ENCODE results near the gene EYS. TPM values are rescaled to one million over a fixed set of nuclear protein-coding genes. Genes with fewer than 3 reads are reported as not detected.

Gene EYS
- total and polyA plus RNA-seq, 4 donors, result 0.53 to 4.5 (median 2.4) TPM

DNA sequence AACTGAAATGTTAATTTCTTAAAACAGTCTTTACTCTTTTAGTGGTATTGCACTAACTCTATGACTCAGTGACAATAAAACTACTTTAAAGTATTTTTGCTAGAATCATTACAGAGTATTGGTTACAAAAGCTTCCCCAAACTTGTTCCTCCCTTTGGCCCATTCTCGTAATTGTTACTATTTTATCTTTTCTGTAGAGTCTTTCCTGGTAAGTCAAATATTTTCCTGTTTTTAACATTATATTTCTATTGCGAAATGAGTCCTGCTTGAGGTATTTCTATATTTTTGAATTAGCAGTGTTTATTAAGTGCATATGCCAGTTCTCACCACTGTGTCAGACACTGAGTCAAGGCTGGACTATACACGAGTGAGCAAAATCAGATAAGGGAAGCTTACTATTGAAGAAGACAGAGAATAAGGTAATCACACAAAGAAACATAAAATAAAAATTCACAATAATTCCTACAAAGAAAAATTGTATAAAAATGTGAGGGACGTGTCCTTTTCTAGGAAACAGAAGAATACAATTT lies 970.5 kb downstream of the EYS start:
- Histone ChIP-seq H3K27ac (ENCODE audit: low read depth, low read length) (no peak overlapping the region), H3K27me3 (ENCODE audit: control insufficient read depth, insufficient read depth, low read length) (no peaks in the 10 kb centered on the region), H3K36me3 (ENCODE audit: control insufficient read depth, insufficient read depth, low read length) (no peaks in the 10 kb centered on the region), H3K4me1 (ENCODE audit: control insufficient read depth, insufficient read depth, low read length) (no peaks in the 10 kb centered on the region), H3K4me3 (ENCODE audit: low read depth, low read length) (no peak overlapping the region), H3K9me3 (ENCODE audit: control insufficient read depth, insufficient read depth, low read length) (no peaks in the 10 kb centered on the region)
- whole genome bisulfite sequencing (ENCODE audit: insufficient coverage), result no CpG with 5 or more reads among the region's 4 CpGs
- no peak for DNase-seq (ENCODE audit: low read depth in 4 of 6, low spot score in 6 of 6)

DNA sequence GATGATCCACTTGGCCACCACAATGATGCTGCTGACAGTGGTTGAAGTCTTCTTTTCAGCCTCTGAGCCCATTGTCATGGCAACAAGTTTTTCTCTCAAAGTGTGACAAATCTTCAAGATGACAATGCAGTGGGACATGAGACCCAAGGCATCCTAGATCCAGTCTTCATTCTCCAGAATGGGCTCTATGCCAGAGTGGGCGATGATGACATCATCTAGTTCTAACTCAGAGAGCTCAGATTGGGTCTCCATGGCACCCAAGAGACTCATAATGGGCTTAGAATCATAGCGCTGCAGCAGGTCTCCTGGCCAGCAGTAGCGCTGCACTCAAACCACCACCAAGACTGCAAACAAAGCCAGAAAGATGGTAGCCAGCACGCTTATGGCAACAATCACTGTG lies 973.6 kb downstream of the EYS start:
- Histone ChIP-seq H3K27me3 (ENCODE audit: control insufficient read depth, insufficient read depth, low read length) (no peaks in the 10 kb centered on the region), H3K27ac (ENCODE audit: low read depth, low read length) (no peak overlapping the region), H3K4me1 (ENCODE audit: control insufficient read depth, insufficient read depth, low read length) (no peaks in the 10 kb centered on the region), H3K9me3 (ENCODE audit: control insufficient read depth, insufficient read depth, low read length) (no peaks in the 10 kb centered on the region), H3K4me3 (ENCODE audit: low read depth, low read length) (no peak overlapping the region), H3K36me3 (ENCODE audit: control insufficient read depth, insufficient read depth, low read length) (no peaks in the 10 kb centered on the region)
- WGBS (ENCODE audit: insufficient coverage), result 95% methylated on average over 4 of the region's 4 CpGs
- DNase-seq (ENCODE audit: low read depth in 4 of 6, low spot score in 6 of 6), result no peak

DNA sequence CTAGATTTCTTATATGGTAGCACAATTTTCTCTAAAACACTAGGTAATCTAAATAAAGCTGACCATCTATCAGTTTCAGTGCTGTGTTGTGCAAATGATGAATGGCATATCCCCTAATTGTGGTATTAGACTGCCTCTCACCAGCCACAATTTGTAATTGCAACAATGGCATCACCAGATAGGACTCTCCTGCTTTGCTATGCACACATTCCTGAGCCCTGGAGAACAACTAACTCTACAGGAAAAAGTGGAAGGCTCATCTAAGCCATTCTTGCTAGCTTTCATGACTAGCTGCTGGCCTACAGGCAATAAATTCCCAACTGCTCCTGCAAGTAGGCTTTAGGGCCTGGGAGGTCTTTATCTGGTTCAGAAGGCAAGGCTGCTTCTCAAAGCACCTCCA lies 974.1 kb downstream of the EYS start:
- no peak for DNase-seq (ENCODE audit: low read depth in 4 of 6, low spot score in 6 of 6)
- Histone ChIP-seq H3K27ac (ENCODE audit: low read depth, low read length) (no peak overlapping the region), H3K4me3 (ENCODE audit: low read depth, low read length) (no peak overlapping the region), H3K27me3 (ENCODE audit: control insufficient read depth, insufficient read depth, low read length) (no peaks in the 10 kb centered on the region), H3K4me1 (ENCODE audit: control insufficient read depth, insufficient read depth, low read length) (no peaks in the 10 kb centered on the region), H3K9me3 (ENCODE audit: control insufficient read depth, insufficient read depth, low read length) (no peaks in the 10 kb centered on the region), H3K36me3 (ENCODE audit: control insufficient read depth, insufficient read depth, low read length) (no peaks in the 10 kb centered on the region)

DNA sequence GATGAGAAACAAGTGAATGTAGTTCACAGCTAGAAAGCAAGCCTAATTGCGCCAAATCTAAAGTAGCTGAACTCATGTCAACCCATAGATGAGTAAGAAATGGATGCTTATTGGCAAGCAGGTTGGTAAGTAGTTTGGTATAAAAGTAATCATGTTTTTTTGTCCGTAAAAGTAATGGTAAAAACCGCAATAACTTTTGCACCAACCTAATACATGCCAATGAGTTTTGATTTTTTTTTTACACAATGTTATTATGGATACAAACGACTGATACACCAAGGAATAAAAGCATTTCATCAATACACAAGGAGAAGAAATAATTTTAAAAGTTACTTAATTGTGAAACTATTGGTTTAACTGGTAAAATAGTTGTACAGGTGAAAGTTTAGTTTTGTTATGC lies 977.5 kb downstream of the EYS start:
- Histone ChIP-seq H3K36me3 (ENCODE audit: control insufficient read depth, insufficient read depth, low read length) (no peaks in the 10 kb centered on the region), H3K27ac (ENCODE audit: low read depth, low read length) (no peak overlapping the region), H3K4me1 (ENCODE audit: control insufficient read depth, insufficient read depth, low read length) (no peaks in the 10 kb centered on the region), H3K9me3 (ENCODE audit: control insufficient read depth, insufficient read depth, low read length) (no peaks in the 10 kb centered on the region), H3K4me3 (ENCODE audit: low read depth, low read length) (no peak overlapping the region), H3K27me3 (ENCODE audit: control insufficient read depth, insufficient read depth, low read length) (no peaks in the 10 kb centered on the region)
- DNase-seq (ENCODE audit: low read depth in 4 of 6, low spot score in 6 of 6), result no peak
- no CpG with 5 or more reads among the region's 4 CpGs for WGBS (ENCODE audit: insufficient coverage)

DNA sequence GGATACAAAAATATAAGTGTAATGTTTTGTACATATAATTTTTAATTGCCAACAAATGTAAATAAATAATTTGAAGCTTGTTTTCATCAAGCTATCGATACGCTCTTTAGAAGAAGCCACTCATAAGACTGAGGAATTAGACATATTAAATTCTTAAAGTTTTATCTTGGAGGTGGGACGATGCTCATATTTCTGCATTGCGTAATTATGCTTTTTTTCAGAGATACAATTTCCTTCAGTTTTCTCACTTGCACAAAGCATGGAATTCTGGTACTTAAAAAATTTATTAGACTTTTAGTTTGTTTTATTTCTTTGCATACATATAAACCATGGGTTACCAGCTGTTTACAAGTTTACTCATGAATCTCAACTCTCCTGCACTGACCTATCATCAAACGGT lies 980.0 kb downstream of the EYS start:
- Histone ChIP-seq H3K36me3 (ENCODE audit: control insufficient read depth, insufficient read depth, low read length) (no peaks in the 10 kb centered on the region), H3K4me1 (ENCODE audit: control insufficient read depth, insufficient read depth, low read length) (no peaks in the 10 kb centered on the region), H3K27ac (ENCODE audit: low read depth, low read length) (no peak overlapping the region), H3K4me3 (ENCODE audit: low read depth, low read length) (no peak overlapping the region), H3K27me3 (ENCODE audit: control insufficient read depth, insufficient read depth, low read length) (no peaks in the 10 kb centered on the region), H3K9me3 (ENCODE audit: control insufficient read depth, insufficient read depth, low read length) (no peaks in the 10 kb centered on the region)
- no CpG with 5 or more reads among the region's 5 CpGs for WGBS (ENCODE audit: insufficient coverage)
- DNase-seq (ENCODE audit: low read depth in 4 of 6, low spot score in 6 of 6), result no peak

DNA sequence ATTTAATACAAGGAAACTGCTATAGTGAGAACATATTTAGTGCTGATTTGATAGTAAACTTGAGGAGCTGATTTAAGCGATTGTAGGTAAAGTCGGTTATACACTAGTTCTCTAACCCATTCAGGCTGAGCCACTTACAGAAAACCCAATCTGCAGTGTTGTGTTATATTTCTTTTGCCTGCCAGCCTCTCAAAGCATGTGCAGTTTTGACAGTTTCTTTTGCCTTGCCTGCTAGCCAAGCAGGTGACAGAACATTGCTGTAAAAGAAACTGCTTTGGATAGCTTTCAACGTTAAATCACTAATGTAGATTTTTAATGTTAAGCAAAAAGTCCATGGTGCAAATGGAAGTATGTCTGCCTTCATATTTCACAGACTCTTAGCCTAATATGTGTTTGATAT lies 982.9 kb downstream of the EYS start:
- Histone ChIP-seq H3K4me3 (ENCODE audit: low read depth, low read length) (no peak overlapping the region), H3K36me3 (ENCODE audit: control insufficient read depth, insufficient read depth, low read length) (no peaks in the 10 kb centered on the region), H3K27ac (ENCODE audit: low read depth, low read length) (no peak overlapping the region), H3K4me1 (ENCODE audit: control insufficient read depth, insufficient read depth, low read length) (no peaks in the 10 kb centered on the region), H3K9me3 (ENCODE audit: control insufficient read depth, insufficient read depth, low read length) (no peaks in the 10 kb centered on the region), H3K27me3 (ENCODE audit: control insufficient read depth, insufficient read depth, low read length) (no peaks in the 10 kb centered on the region)
- peak in 2 of 6 donors; percentile 12 to 66 for DNase-seq (ENCODE audit: low read depth in 4 of 6, low spot score in 6 of 6)
- WGBS (ENCODE audit: insufficient coverage), result no CpG with 5 or more reads among the region's 3 CpGs

DNA sequence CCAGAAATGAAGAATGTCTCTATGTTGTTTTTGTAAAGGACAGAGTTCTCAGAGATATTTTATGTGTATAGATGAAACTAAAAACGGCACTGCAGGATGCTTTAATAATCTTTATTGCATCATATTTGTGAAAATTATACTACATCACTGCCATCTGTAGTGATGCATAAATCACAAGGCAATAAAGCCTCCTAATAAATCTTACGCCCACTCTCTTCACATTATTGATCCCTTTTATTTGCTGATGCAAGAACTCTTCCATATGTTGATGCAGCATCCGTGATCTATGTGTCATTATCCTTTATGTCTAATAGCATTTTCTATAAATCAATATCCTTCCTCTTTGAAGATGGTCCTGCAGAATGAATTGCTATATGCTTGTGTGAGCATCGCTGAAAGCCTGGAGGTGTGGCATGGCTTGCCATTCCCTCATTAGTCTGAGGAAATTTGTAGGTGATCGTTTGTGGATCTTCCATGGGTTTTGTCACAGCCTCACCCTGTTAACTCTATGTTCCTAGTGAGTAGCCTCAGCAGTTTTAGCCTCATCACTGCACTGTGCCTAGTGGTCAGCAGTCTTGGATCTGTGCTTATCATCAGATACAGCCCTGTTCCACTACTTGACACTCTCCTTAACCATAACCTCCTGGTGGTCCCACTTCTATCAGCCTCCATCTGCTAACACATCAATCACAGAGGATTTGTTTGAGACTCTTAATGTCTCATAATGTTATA lies 983.5 kb downstream of the EYS start:
- peak in 1 of 6 donors; percentile 19 for DNase-seq (ENCODE audit: low read depth in 4 of 6, low spot score in 6 of 6)
- H3K27me3 ChIP-seq (ENCODE audit: control insufficient read depth, insufficient read depth, low read length), result no peaks in the 10 kb centered on the region
- no peaks in the 10 kb centered on the region for H3K36me3 ChIP-seq (ENCODE audit: control insufficient read depth, insufficient read depth, low read length)
- no peak overlapping the region for H3K27ac ChIP-seq (ENCODE audit: low read depth, low read length)
- no peaks in the 10 kb centered on the region for H3K9me3 ChIP-seq (ENCODE audit: control insufficient read depth, insufficient read depth, low read length)
- H3K4me3 ChIP-seq (ENCODE audit: low read depth, low read length), result no peak overlapping the region
- no peaks in the 10 kb centered on the region for H3K4me1 ChIP-seq (ENCODE audit: control insufficient read depth, insufficient read depth, low read length)
- 50% methylated on average over 1 of the region's 5 CpGs for WGBS (ENCODE audit: insufficient coverage)

DNA sequence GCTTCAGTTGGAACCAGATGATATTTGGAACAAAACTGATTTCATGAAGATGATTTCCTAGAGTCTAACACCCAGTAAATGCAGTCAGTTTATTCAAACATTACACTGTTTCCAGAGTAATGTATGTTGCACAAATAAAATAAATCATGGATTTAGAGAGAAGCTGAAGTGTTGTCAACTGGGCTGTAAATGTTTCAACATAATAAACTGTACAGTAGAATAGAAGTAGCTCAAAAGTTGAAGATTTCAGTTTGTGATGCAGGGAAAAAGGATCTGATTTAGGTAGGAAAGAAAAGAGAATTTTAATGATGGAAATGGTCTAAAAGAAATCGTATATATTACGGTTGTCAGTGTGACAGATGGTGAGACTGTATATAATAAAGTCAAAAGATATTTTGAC lies 985.2 kb downstream of the EYS start:
- Histone ChIP-seq H3K27ac (ENCODE audit: low read depth, low read length) (no peak overlapping the region), H3K9me3 (ENCODE audit: control insufficient read depth, insufficient read depth, low read length) (no peaks in the 10 kb centered on the region), H3K27me3 (ENCODE audit: control insufficient read depth, insufficient read depth, low read length) (no peaks in the 10 kb centered on the region), H3K4me3 (ENCODE audit: low read depth, low read length) (no peak overlapping the region), H3K4me1 (ENCODE audit: control insufficient read depth, insufficient read depth, low read length) (no peaks in the 10 kb centered on the region), H3K36me3 (ENCODE audit: control insufficient read depth, insufficient read depth, low read length) (no peaks in the 10 kb centered on the region)
- DNase-seq (ENCODE audit: low read depth in 4 of 6, low spot score in 6 of 6), result peak in 1 of 6 donors; percentile 18
- 100% methylated on average over 2 of the region's 2 CpGs for WGBS (ENCODE audit: insufficient coverage)

DNA sequence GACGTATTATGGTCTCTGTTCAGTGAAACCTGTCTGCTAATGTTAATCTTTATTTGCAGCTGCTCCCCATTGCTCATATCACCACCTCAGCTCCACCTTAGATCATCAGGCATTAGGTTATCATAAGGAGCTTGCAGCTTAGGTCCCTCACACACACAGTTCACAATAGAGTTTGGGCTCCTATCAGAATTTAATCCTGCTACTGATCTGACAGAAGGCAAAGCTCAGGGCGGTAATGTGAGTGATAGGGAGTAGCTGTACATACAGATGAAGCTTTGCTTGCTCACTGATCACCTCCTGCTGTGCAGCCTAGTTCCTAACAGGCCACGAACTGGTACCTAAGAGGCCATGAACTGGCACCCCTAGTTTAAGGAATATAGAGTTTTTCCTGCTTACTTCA lies 989.7 kb downstream of the EYS start:
- no peaks in the 10 kb centered on the region for H3K27me3 ChIP-seq (ENCODE audit: control insufficient read depth, insufficient read depth, low read length)
- 100% methylated on average over 1 of the region's 3 CpGs for WGBS (ENCODE audit: insufficient coverage)
- DNase-seq (ENCODE audit: low read depth in 4 of 6, low spot score in 6 of 6), result no peak

DNA sequence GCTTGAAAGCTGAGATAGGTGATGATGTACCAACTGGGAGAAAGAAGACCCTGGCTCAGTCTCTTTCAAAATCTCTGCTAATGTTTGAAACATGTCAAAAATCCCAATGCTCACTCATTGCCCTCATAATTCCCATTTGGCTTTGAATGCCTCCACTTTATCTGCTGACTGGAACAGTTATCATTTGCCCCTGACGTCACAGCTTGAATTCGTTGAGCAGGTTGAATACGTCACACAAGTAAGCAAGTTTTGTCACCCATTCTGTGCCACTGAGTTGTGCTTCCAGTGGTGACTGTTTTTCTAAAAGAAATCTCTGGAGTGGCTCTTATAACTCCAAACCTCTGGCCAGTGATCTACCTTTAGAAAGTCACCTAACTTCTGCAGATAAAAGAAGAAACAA lies 991.4 kb downstream of the EYS start:
- H3K36me3 ChIP-seq (ENCODE audit: control insufficient read depth, insufficient read depth, low read length), result no peaks in the 10 kb centered on the region
- DNase-seq (ENCODE audit: low read depth in 4 of 6, low spot score in 6 of 6), result no peak
- WGBS (ENCODE audit: insufficient coverage), result 90% methylated on average over 3 of the region's 3 CpGs
- H3K9me3 ChIP-seq (ENCODE audit: control insufficient read depth, insufficient read depth, low read length), result no peaks in the 10 kb centered on the region
- H3K27ac ChIP-seq (ENCODE audit: low read depth, low read length), result no peak overlapping the region
- no peaks in the 10 kb centered on the region for H3K27me3 ChIP-seq (ENCODE audit: control insufficient read depth, insufficient read depth, low read length)
- no peak overlapping the region for H3K4me3 ChIP-seq (ENCODE audit: low read depth, low read length)
- no peaks in the 10 kb centered on the region for H3K4me1 ChIP-seq (ENCODE audit: control insufficient read depth, insufficient read depth, low read length)

More for the DNA sequence above, 989.7 kb downstream of the EYS start:
- H3K4me1 ChIP-seq (ENCODE audit: control insufficient read depth, insufficient read depth, low read length), result no peaks in the 10 kb centered on the region
- no peak overlapping the region for H3K27ac ChIP-seq (ENCODE audit: low read depth, low read length)
- no peaks in the 10 kb centered on the region for H3K36me3 ChIP-seq (ENCODE audit: control insufficient read depth, insufficient read depth, low read length)
- no peak overlapping the region for H3K4me3 ChIP-seq (ENCODE audit: low read depth, low read length)
- no peaks in the 10 kb centered on the region for H3K9me3 ChIP-seq (ENCODE audit: control insufficient read depth, insufficient read depth, low read length)

All from spinal cord (tissue), 10 donors.